DMS 273 (cell line): ENCODE data around the gene RAB3D.
"Not testable (repeated sequence)": the region's sequence is repeated elsewhere in the genome, so short reads cannot be mapped to it uniquely, and the experiment has no call there.

Source experiments
- DNase-seq: peaks from one replicate; lab custom pipeline; 2025; ENCODE audit not compliant: unreplicated experiment; lab: John Stamatoyannopoulos, UW

Gene RAB3D

GRCh38 chr19:11338569-11339253 lies 746 bp downstream of the RAB3D start:
- peak; percentile 64 for DNase-seq

DNA sequence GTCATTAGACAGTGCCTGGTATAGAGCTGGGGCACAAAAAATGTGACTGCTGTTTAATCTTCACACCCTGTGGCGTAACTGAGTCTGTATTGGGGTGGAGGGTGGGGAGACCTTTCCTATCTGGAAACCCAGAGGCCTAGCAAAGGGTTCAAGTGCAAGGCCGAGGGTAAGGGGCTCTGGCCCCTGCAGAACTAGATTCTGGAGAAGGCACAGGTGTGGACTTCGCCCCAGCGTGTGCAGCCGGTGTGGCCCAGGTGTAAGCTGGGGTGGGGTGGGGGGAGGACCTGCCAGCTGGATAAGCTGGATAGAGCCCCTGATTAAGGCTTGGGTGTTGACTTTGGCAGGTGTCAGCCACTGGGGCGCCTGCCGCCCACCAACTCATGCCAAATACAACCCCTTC lies 1.3 kb downstream of the RAB3D start:
- no peak for DNase-seq

- DNase-seq = no peak
Observed at GRCh38 chr19:11337080-11337479, 2.4 kb downstream of the RAB3D start.

DNA sequence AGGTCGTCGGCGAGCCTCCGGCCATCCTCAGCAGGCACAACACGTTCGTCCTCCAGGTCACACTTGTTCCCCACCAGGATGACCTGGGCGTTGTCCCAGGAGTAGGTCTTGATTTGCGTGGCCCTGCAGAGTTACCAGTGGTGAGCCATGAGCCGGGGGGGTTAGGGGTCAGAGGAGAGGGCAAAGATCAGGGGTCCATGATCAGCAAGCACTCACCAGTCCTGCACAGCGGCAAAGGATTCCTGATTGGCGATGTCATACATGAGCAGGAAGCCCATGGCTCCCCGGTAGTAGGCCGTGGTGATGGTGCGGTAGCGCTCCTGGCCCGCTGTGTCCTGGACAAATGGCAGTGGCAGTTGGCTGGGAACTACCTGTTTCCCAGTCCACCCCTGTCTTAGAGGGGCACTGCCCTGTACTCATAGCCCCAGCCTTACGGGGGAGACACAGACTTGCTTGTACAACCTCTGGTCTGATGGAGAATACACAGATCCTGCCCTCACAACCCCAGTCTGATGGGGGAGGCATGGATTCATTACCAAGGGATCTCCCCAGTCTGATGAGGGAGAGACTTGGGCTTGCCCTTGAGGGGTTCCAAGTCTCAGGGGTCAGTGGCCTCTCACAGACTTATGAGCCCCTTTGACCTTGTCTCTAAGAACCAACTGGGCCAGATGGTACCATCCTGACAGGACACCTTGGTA lies 3.9 kb downstream of the RAB3D start:
- DNase-seq = no peak

GRCh38 chr19:11333838-11334237 lies 5.6 kb downstream of the RAB3D start:
- not testable (repeated sequence) for DNase-seq

DNA sequence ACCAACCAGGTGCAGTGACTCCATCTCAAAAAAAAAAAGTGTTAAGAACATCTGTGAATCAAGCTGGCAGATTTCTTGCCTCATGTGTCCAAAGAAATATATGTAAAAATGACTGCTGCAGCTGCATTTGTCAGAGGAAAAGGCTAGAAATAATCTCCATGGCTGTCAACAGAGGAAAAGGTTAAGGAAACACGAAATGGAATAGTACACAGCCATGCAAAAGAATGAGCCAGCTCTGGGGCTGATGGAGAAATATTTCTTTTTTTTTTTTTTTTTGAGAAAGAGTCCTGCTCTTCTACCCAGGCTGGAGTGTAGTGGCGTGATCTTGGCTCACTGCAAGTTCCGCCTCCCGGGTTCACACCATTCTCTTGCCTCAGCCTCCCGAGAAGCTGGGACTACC lies 6.6 kb downstream of the RAB3D start:
- DNase-seq = no peak

- DNase-seq = no peak
Observed at GRCh38 chr19:11331502-11331901, 8.0 kb downstream of the RAB3D start.

- DNase-seq = no peak
Observed at GRCh38 chr19:11330127-11330526, 9.3 kb downstream of the RAB3D start.

- DNase-seq = no peak
Observed at GRCh38 chr19:11325544-11325943, 13.9 kb downstream of the RAB3D start.

GRCh38 chr19:11324748-11325389 lies 14.6 kb downstream of the RAB3D start:
- peak; percentile 41 for DNase-seq

- DNase-seq = peak; percentile 93
Observed at GRCh38 chr19:11324079-11324661, 15.3 kb downstream of the RAB3D start.

DNA sequence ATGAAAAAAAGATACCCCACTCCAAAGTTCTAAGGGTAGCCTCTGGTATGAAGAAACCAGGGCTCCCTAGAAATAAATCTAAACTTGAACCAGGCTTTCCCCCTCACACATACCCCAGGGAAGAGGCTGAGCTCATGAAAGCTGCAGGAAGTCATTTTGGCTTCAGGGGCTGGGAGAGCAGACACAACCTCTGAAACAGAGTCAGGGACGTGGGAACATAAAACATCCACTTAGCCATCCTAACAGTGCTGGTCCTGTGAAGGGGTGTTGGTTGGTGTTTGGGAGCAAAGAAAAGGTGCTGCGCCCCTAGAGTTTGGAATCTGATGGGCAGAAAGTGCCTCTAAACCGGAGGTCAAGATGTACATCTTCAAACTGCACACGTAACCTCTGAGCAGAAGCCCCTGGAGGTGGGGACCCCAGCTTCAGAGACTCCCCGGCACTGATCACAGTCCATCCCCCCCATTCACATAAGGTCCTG lies 15.8 kb downstream of the RAB3D start:
- DNase-seq = no peak

GRCh38 chr19:11322269-11323024 lies 17.0 kb downstream of the RAB3D start:
- no peak for DNase-seq

- DNase-seq = no peak
Observed at GRCh38 chr19:11321191-11322126, 18.0 kb downstream of the RAB3D start.

GRCh38 chr19:11320278-11320995 lies 19.0 kb downstream of the RAB3D start:
- DNase-seq = not testable (repeated sequence)

DNA sequence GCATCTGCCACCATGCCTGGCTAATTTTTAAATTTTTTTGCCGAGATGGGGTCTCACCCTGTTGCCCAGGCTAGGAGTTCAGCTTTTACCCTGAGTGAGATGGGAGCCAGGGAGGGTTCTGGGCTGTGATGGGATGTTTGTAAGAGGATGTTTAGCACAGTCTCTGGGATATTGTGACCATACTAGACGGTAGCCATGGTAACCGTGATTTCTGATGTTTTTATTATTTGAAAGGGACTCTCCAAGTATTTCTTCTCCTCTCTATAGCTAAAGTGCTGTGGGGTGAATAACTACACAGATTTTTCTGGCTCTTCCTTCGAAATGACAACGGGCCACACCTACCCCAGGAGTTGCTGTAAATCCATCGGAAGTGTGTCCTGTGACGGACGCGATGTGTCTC lies 33.1 kb downstream of the RAB3D start:
- DNase-seq = no peak

GRCh38 chr19:11304936-11305335 lies 34.5 kb downstream of the RAB3D start:
- DNase-seq = no peak

- DNase-seq = no peak
Observed at GRCh38 chr19:11300811-11301120, 38.7 kb downstream of the RAB3D start.
